Endothelial cell of umbilical vein (primary cell): ENCODE results near the gene CAMSAP1. TPM values are rescaled to one million over a fixed set of nuclear protein-coding genes. Genes with fewer than 3 reads are reported as not detected.

Experiments
- BruUV-seq: library from RNA; stranded (reverse); fragments of 400-500 nt; replicated peaks from 2 replicates; lab custom pipeline; 2021; lab: Mats Ljungman, UMichigan
- CTCF ChIA-PET: fragments of 300-600, 350-600 bp; sonication (Branson Sonifier 250); formaldehyde crosslinking; loops from one replicate; lab custom pipeline; 2021; ENCODE audit warnings: antibody characterized with exemption, inconsistent platforms; lab: Charles Lee
- POLR2A ChIA-PET: fragments of 300-600, 350-600 bp; sonication (Branson Sonifier 250); formaldehyde crosslinking; loops from one replicate; lab custom pipeline; 2021; ENCODE audit warnings: antibody characterized with exemption, inconsistent platforms; lab: Charles Lee
- DNase-seq: peaks from one replicate; pipeline ENCODE4 v3.0.0-alpha.2; 2011; ENCODE audit warnings: low read depth, low spot score
- FAIRE-seq: peaks from 2 replicates; lab custom pipeline; 2011; peaks lifted over from hg19 to GRCh38; lab: Jason Lieb, UNC
- H2AFZ ChIP-seq: 2 replicates; pipeline ENCODE4 v1.6.0; 2012; ENCODE audit warnings: low read depth, low read length, control low read depth, inconsistent platforms
- H3K27ac ChIP-seq: 2 replicates; pipeline ENCODE4 v1.5.1; 2011; ENCODE audit warnings: low read depth, mild to moderate bottlenecking, control low read depth, low read length, moderate library complexity; ENCODE audit not compliant: insufficient read depth
- H3K27me3 ChIP-seq, 2 experiments: 2 replicates each; pipeline versions ENCODE4 v1.6.0 to v1.6.1; 2011; ENCODE audit warnings: low read length in 2 of 2, mixed read lengths in 1 of 2; ENCODE audit not compliant: control insufficient read depth in 2 of 2, insufficient read depth in 2 of 2
- H3K36me3 ChIP-seq, 2 experiments: 2 replicates in 1 of 2; 3 replicates in 1 of 2; pipeline ENCODE4 v1.5.1; 2011; ENCODE audit warnings: low read length in 2 of 2, mild to moderate bottlenecking in 1 of 2, moderate library complexity in 1 of 2; ENCODE audit not compliant: control insufficient read depth in 2 of 2, insufficient read depth in 2 of 2; ENCODE audit errors: extremely low read depth in 1 of 2
- H3K4me1 ChIP-seq: 3 replicates; pipeline ENCODE4 v1.5.1; 2011; ENCODE audit warnings: mild to moderate bottlenecking, low read length; ENCODE audit not compliant: control insufficient read depth, insufficient read depth; ENCODE audit errors: extremely low read depth
- H3K4me2 ChIP-seq: 2 replicates; pipeline ENCODE4 v1.6.1; 2011; ENCODE audit warnings: low read length, control low read depth, mixed read lengths; ENCODE audit not compliant: insufficient read depth
- H3K4me3 ChIP-seq, 3 experiments: fragments of 200-600 bp in 1 of 3; sonication (generic), shearing (Covaris generic) in 1 of 3; replicated peaks in 1 of 3; 2 replicates each; pipeline ENCODE4 v1.5.1; 2011 to 2016; ENCODE audit warnings: control low read depth in 3 of 3, low read length in 3 of 3, mild to moderate bottlenecking in 2 of 3, inconsistent platforms in 1 of 3, low read depth in 1 of 3, moderate library complexity in 1 of 3; ENCODE audit not compliant: insufficient read depth in 1 of 3
- H3K79me2 ChIP-seq: 2 replicates; pipeline ENCODE4 v1.6.0; 2012; ENCODE audit warnings: low read length, inconsistent platforms; ENCODE audit not compliant: control insufficient read depth, insufficient read depth
- H3K9ac ChIP-seq: replicated peaks from 2 replicates; pipeline ENCODE3; 2011; ENCODE audit warnings: low read length, control low read depth; ENCODE audit not compliant: insufficient read depth; ENCODE audit errors: extremely low read depth
- H3K9me1 ChIP-seq: replicated peaks from 3 replicates; pipeline ENCODE4 v1.6.0; 2011; ENCODE audit warnings: mild to moderate bottlenecking, low read length; ENCODE audit not compliant: control insufficient read depth, insufficient read depth; ENCODE audit errors: extremely low read depth
- H3K9me3 ChIP-seq: replicated peaks from 2 replicates; pipeline ENCODE4 v1.5.1; 2012; ENCODE audit warnings: low read length, inconsistent platforms; ENCODE audit not compliant: control insufficient read depth, insufficient read depth
- H4K20me1 ChIP-seq: replicated peaks from 2 replicates; pipeline ENCODE3; 2011; ENCODE audit warnings: mild to moderate bottlenecking, low read length; ENCODE audit not compliant: control insufficient read depth, insufficient read depth; ENCODE audit errors: extremely low read depth
- CTCF ChIP-seq, 2 donors: IDR thresholded peaks; 1 replicate in 1 of 2; 2 replicates in 1 of 2; pipeline ENCODE4 v1.5.1; 2011; ENCODE audit warnings: low read length in 2 of 2, mild to moderate bottlenecking in 2 of 2, moderate library complexity in 2 of 2, control low read depth in 1 of 2, inconsistent platforms in 1 of 2, low read depth in 1 of 2; ENCODE audit not compliant: insufficient read depth in 1 of 2; ENCODE audit errors: extremely low read depth in 1 of 2
- EZH2 ChIP-seq: IDR thresholded peaks from 2 replicates; pipeline ENCODE4 v1.6.1; 2012; ENCODE audit warnings: borderline replicate concordance, low read depth, mild to moderate bottlenecking, moderate library complexity, low read length, inconsistent platforms; ENCODE audit not compliant: severe bottlenecking
- FOS ChIP-seq: IDR thresholded peaks from 2 replicates; pipeline ENCODE4 v1.6.1; 2011; ENCODE audit warnings: mild to moderate bottlenecking, low read length, moderate library complexity, borderline replicate concordance; ENCODE audit not compliant: insufficient read depth
- GATA2 ChIP-seq: IDR thresholded peaks from 2 replicates; pipeline ENCODE4 v1.7.0; 2011; ENCODE audit warnings: low read depth, mild to moderate bottlenecking, moderate library complexity, mixed read lengths, low read length; ENCODE audit not compliant: insufficient read length, insufficient read depth
- JUN ChIP-seq: IDR thresholded peaks from 2 replicates; pipeline ENCODE4 v1.6.1; 2011; ENCODE audit warnings: borderline replicate concordance, low read depth; ENCODE audit not compliant: insufficient read length, insufficient read depth
- MAX ChIP-seq: IDR thresholded peaks from 2 replicates; pipeline ENCODE4 v1.6.1; 2011; ENCODE audit not compliant: insufficient read depth, insufficient read length
- MYC ChIP-seq: IDR thresholded peaks from one replicate; pipeline ENCODE4 v1.6.1; 2011; ENCODE audit warnings: mild to moderate bottlenecking, low read depth, low read length
- POLR2A ChIP-seq: IDR thresholded peaks from 2 replicates; pipeline ENCODE4 v1.6.1; 2012; ENCODE audit warnings: low read depth, mild to moderate bottlenecking, control low read depth, low read length
- POLR2AphosphoS5 ChIP-seq: IDR thresholded peaks from 2 replicates; pipeline ENCODE4 v1.6.1; 2012; ENCODE audit warnings: low read depth, mild to moderate bottlenecking, control low read depth, low read length, moderate library complexity; ENCODE audit not compliant: insufficient read depth
- dilution Hi-C: fragments of 300-500 bp; cut with MboI; formaldehyde crosslinking; loops from one replicate; pipeline ENCODE4 v1.15.0; 2019; ENCODE audit warnings: low sequenced_read_pairs; ENCODE audit not compliant: extremely low pct_ligation_motif_present
- intact Hi-C: fragments of 100-400 bp; cut with micrococcal nuclease; formaldehyde crosslinking; loops from one replicate; pipeline ENCODE4 v1.10.0; 2022
- polyA plus RNA-seq, 4 experiments: library from polyadenylated mRNA; depleted of rRNA in 3 of 4; stranded (reverse) in 3 of 4; unstranded in 1 of 4; fragments of >200 nt; gene quantifications; 2 replicates each; pipeline versions ENCODE4 v1.2.1 to v1.2.3, GENCODE V29; 2011 to 2012; ENCODE audit warnings: missing spikeins in 1 of 4
- total RNA-seq: library from RNA; stranded (reverse); gene quantifications from 2 replicates; pipeline ENCODE4 v1.2.3, GENCODE V29; 2021

The CAMSAP1 gene
- total and polyA plus RNA-seq, 2 donors (not counting 3 experiments of a cell fraction or from before 2014, with no cell fraction given) = 8.1 to 25.5 TPM

GRCh38 chr9:135956802-135957174 is 49.4 kb upstream of the CAMSAP1 start:
- dilution Hi-C loops (no loop called here), intact Hi-C loops (no loop called here)
- CTCF ChIA-PET = interaction anchor here (1.4 kb wide), 1 partner anchor 16 kb away, joined by 3 read pairs; no protein-coding TSS in a partner anchor

More at GRCh38 chr9:135956802-135957174, 49.4 kb upstream of the CAMSAP1 start:
- Histone ChIP-seq H3K4me2 (no peak overlapping the region), H2AFZ (no peak overlapping the region), H3K9me3 (no peaks in the 10 kb centered on the region), H3K27ac (no peak overlapping the region), H3K27me3 (no peaks in the 10 kb centered on the region), H3K79me2 (peaks cover 22% of the 10 kb centered on the region), H3K4me3 (no peak overlapping the region), H3K4me1 (peaks cover 8% of the 10 kb centered on the region), H3K9me1 (no peaks in the 10 kb centered on the region), H4K20me1 (no peaks in the 10 kb centered on the region), H3K9ac (no peak overlapping the region), H3K36me3 (peaks cover 5 to 10% of the 10 kb centered on the region in 2 experiments)
- POLR2A ChIA-PET = no interaction called here
- BruUV-seq = no TSS peak
- DNase-seq (no peak), FAIRE-seq (no peak)
- TF ChIP-seq MAX = no peak
- TF ChIP-seq JUN = no peak
- no peak for TF ChIP-seq FOS
- no peak for TF ChIP-seq EZH2
- TF ChIP-seq POLR2A = no peak
- no peak for TF ChIP-seq POLR2AphosphoS5
- no peak for TF ChIP-seq MYC
- no peak for TF ChIP-seq GATA2
- TF ChIP-seq CTCF (IDR thresholded peaks at IDR 0.05; ENCODE audit: extremely low read depth in 1 of 2, insufficient read depth in 1 of 2, low read depth in 1 of 2, low read length in 2 of 2) = no peak
